Measurements from ENCODE around the gene SHKBP1.

The SHKBP1 gene

GRCh38 chr19:40608240-40608621, 31.6 kb downstream of the SHKBP1 start:
- Mint-ChIP-seq H3K4me1 (peaks cover 80% of the 10 kb centered on the region), H3K4me3 (no peak overlapping the region), H3K9me3 (no peaks in the 10 kb centered on the region), H3K27ac (no peak overlapping the region), H3K27me3 (ENCODE audit: low read depth, poor library complexity) (peaks cover 80% of the 10 kb centered on the region), H3K36me3 (ENCODE audit: low read depth) (peaks cover 14% of the 10 kb centered on the region)
- TF ChIP-seq CTCF (IDR thresholded peaks at IDR 0.05), result no peak
- DNase-seq, result no peak

DNA sequence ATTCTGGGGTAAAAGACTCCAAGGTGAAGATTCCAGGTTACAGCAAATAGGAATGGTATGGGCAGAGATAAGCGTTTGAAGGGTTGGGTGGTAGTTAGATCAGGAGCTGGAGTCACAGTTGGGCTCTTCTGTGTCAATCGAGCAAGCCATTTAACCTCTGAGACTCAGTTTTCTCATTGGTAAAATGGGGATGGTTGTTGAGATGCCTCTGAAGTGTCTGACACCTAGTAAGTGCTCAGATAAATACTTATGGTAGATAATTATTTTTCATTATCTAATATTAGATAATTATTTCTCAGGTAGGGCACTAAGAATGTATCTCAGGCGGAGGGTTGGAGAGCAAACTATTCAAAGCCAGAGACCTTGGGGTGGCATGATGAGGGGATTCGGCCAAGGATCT, 32.3 kb downstream of the SHKBP1 start:
- Mint-ChIP-seq H3K36me3 (ENCODE audit: low read depth) (peaks cover 14% of the 10 kb centered on the region), H3K27me3 (ENCODE audit: low read depth, poor library complexity) (peaks cover 82% of the 10 kb centered on the region)

GRCh38 chr19:40609561-40610395, 33.1 kb downstream of the SHKBP1 start:
- Mint-ChIP-seq H3K9me3 (no peaks in the 10 kb centered on the region), H3K27me3 (ENCODE audit: low read depth, poor library complexity) (peaks cover 78% of the 10 kb centered on the region), H3K36me3 (ENCODE audit: low read depth) (peaks cover 14% of the 10 kb centered on the region), H3K4me3 (peak overlapping the region; percentile 71), H3K4me1 (peaks cover 76% of the 10 kb centered on the region), H3K27ac (no peak overlapping the region)
- no peak for TF ChIP-seq CTCF (IDR thresholded peaks at IDR 0.05)
- DNase-seq, result peak; percentile 93

More for the DNA sequence above, 32.3 kb downstream of the SHKBP1 start:
- Mint-ChIP-seq H3K27ac (no peak overlapping the region), H3K9me3 (no peaks in the 10 kb centered on the region), H3K4me3 (peak overlapping the region; percentile 71), H3K4me1 (peaks cover 79% of the 10 kb centered on the region)
- no peak for DNase-seq
- no peak for TF ChIP-seq CTCF (IDR thresholded peaks at IDR 0.05)

DNA sequence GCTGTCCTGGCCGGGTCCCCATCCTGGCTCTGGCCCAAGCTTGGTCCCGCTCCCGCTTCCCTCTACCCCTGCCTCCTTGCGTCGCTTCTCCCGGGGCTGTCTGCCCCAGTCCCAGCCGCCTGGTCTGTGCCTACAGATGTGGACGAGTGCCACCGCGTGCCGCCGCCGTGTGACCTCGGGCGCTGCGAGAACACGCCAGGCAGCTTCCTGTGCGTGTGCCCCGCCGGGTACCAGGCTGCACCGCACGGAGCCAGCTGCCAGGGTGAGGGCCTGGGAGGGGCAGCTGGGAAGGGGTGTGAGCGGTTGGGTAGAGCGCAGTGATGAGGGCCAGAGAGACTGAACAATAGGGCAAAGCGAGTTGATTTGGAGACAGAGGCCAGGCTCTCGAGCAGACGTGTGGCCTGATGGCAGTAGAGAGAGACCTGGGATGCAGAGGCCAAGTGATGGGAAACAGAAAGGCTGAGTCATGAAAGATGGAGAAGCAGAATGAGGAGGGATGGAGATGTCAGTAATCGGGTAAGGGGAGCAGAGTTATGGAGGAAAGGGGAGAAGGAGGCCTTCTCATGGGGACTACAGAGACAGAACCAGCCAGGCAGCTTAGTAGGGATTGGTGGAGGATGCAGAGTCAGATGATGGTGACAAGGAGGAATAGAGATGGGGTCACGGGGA, 33.9 kb downstream of the SHKBP1 start:
- Mint-ChIP-seq H3K4me3 (peak overlapping the region; percentile 16), H3K36me3 (ENCODE audit: low read depth) (peaks cover 14% of the 10 kb centered on the region), H3K27me3 (ENCODE audit: low read depth, poor library complexity) (peaks cover 75% of the 10 kb centered on the region), H3K4me1 (peaks cover 78% of the 10 kb centered on the region), H3K27ac (no peak overlapping the region), H3K9me3 (no peaks in the 10 kb centered on the region)
- DNase-seq, result no peak
- no peak for TF ChIP-seq CTCF (IDR thresholded peaks at IDR 0.05)

DNA sequence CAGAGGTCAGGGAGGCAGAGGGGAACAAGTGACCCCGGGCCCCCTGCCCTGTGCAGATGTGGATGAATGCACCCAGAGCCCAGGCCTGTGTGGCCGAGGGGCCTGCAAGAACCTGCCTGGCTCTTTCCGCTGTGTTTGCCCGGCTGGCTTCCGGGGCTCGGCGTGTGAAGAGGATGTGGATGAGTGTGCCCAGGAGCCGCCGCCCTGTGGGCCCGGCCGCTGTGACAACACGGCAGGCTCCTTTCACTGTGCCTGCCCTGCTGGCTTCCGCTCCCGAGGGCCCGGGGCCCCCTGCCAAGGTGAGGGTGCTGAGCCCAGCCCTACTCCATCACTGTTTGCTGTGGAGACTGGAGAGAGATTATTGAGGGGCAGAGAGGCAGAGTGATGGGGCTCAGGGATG, 34.4 kb downstream of the SHKBP1 start:
- Mint-ChIP-seq H3K27me3 (ENCODE audit: low read depth, poor library complexity) (peaks cover 74% of the 10 kb centered on the region), H3K36me3 (ENCODE audit: low read depth) (peaks cover 19% of the 10 kb centered on the region), H3K9me3 (no peaks in the 10 kb centered on the region), H3K27ac (no peak overlapping the region), H3K4me1 (peaks cover 78% of the 10 kb centered on the region), H3K4me3 (peak overlapping the region; percentile 16)
- TF ChIP-seq CTCF (IDR thresholded peaks at IDR 0.05), result no peak
- DNase-seq, result no peak
